ENCODE results near the gene CEACAM21. TPM values are rescaled to one million over a fixed set of nuclear protein-coding genes. Genes with fewer than 3 reads are reported as not detected.

CEACAM21 gene
- total RNA-seq = 2.5 TPM

DNA sequence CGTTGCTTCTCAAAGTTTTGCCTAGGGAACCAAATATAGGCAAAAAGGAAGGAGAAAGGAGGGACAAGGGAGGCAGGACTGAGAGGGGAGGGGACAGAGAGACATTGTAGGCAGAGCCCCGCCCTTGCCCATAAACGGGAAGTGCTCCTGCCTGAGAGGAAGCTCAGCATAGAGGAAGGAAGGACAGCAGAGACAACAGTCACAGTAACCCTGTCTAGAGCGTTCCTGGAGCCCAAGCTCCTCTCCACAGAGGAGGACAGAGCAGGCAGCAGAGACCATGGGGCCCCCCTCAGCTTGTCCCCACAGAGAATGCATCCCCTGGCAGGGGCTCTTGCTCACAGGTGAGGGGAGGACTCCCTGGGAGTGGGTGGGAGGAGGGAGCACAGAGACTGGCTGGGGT, at the start of gene CEACAM21:
Gene CEACAM21 (plus strand): TSS at position 169 of the 400 bp plus-strand sequence. CDS start 109 bp downstream, at position 278.
- peak; percentile 87 for ATAC-seq
- no peak for DNase-seq (ENCODE audit: low spot score)
- intact Hi-C loops (cut with DNase I) = no loop called here

DNA sequence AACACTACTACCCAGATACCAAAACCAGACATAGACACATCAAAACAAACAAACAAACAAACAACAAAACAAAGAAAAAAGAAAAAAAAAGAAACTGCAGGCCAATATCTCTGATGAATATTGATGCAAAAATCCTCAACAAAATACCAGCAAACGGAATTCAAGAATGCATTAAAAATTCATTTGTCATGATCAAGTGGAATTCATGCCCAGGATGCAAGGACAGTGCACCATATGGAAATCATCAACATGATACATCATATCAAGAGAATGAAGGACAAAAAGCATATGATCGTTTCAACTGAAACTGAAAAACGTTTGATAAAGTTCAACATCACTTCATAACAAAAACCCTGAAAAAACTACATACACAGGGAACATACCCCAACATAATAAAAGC, 48.9 kb upstream of the CEACAM21 start:
- ATAC-seq = no peak
- no peak for DNase-seq (ENCODE audit: low spot score)
- intact Hi-C loops (cut with DNase I) = no loop called here

DNA sequence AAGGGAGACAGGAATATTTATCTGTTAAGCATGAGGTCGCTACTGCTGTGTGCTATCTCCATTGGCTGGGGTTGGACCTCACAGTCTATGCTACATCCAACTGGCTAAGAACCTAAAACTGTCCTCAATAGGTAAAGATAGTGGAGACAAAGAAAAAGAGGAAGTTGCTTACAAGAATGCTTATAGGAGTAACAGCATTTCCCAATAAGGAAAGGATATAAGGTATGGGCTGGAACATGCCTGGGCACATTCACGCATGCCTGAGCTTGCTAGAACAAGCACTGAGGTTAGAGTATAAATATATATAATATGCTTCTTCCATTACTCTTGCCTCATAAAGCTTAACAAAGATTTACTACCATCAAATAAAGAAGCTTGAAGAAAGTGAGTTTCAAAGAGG, 47.9 kb upstream of the CEACAM21 start:
- intact Hi-C loops (cut with DNase I) = no loop called here
- no peak for DNase-seq (ENCODE audit: low spot score)
- no peak for ATAC-seq

- ATAC-seq (no peak), DNase-seq (ENCODE audit: low spot score) (no peak)
- intact Hi-C loops (cut with DNase I) = no loop called here
These were observed 46.3 kb upstream of the CEACAM21 start for GRCh38 chr19:41529484-41530183.

- intact Hi-C loops (cut with DNase I) = no loop called here
- DNase-seq (ENCODE audit: low spot score) (no peak), ATAC-seq (no peak)
These were observed 45.8 kb upstream of the CEACAM21 start for GRCh38 chr19:41530184-41530534.

DNA sequence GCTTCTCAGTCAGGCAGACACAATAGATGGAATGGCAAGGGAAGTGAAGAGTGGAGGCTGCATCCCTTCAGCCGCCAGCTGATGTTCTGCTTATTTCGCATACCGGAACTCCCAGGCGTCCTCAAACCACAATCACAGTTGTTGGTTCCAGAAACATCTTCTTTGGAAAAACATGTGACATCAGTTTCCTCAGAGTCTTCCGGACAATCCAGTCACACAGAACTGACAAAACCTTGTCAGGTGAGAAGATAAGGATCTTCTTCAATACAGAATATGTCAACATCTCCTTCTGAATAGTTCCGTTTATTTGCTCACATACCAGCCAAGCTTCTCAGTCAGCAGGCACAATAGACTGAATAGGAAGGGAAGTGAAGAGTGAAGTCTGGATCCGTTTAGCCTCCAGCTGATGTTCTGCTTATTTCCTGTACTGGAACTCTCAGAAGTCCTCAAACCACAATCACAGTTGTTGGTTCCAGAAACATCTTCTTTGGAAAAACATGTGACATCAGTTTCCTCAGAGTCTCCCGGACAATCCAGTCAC, 45.1 kb upstream of the CEACAM21 start:
- peak; percentile 80 for ATAC-seq
- intact Hi-C loops (cut with DNase I) = no loop called here
- DNase-seq (ENCODE audit: low spot score) = no peak

GRCh38 chr19:41531438-41532311, 44.3 kb upstream of the CEACAM21 start:
- peak; percentile 96 for ATAC-seq
- intact Hi-C loops (cut with DNase I) = no loop called here
- peak; percentile 84 for DNase-seq (ENCODE audit: low spot score)

- ATAC-seq (no peak), DNase-seq (ENCODE audit: low spot score) (no peak)
- intact Hi-C loops (cut with DNase I) = no loop called here
These were observed 43.4 kb upstream of the CEACAM21 start for GRCh38 chr19:41532526-41532925.

DNA sequence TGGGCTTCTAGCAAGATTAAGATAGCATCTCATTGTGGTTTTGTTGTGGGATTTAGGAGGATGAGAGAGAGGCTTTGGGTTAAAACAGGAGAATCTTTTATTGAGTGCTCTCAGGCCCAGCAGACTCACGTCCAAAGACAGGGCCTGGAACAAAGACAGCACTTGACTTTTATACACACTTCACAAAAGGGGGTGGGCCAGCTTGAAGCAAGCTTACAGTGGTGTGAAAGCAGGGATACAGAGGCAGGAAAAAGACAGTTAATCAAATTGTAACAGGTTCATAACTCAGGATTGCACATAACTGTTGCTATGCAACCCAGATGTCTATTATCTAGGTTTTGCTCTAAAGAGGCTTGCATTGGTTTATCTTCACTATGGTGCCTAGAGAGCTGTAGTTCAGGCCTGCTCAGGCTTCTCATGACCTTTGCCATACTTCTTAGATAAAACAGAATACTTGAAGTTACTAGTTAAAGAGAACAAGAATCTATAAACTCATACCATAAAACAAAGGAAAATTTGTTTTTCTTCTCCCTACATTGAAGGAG, 42.2 kb upstream of the CEACAM21 start:
- intact Hi-C loops (cut with DNase I) = no loop called here
- no peak for DNase-seq (ENCODE audit: low spot score)
- no peak for ATAC-seq

- DNase-seq (ENCODE audit: low spot score) (no peak), ATAC-seq (no peak)
- intact Hi-C loops (cut with DNase I) = no loop called here
These were observed 40.8 kb upstream of the CEACAM21 start for GRCh38 chr19:41535029-41535622.

- ATAC-seq = no peak
- DNase-seq (ENCODE audit: low spot score) = no peak
- intact Hi-C loops (cut with DNase I) = no loop called here
These were observed 38.2 kb upstream of the CEACAM21 start for GRCh38 chr19:41537789-41538188.

GRCh38 chr19:41540041-41540695, 35.8 kb upstream of the CEACAM21 start:
- DNase-seq (ENCODE audit: low spot score) = no peak

DNA sequence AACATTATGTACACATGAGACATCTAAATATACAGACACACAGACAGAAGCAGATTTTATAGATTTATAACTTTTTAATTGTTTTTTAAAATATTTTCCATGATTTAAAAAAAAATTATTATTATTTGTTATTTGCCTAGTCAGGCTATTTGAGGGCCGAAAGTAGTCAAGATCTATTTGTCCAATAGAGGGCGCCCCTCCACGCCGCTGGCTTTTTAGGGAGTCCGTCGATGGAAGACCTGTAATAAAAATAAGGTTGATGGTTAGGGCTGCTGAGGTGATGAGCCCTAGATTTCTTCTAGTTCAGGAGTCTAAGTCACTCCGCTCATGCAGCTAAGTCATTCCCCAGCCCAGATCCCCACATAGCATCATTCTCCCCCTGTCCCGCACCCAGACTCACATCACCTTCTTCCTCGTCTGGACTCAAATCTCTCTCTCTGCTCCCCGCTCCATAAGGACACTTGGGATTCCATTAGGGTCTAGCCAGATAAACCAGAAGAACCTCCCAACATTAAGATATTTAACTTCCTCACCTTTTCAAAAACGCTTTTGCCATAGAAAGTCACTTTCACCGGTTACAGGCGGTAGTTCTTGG, 33.9 kb upstream of the CEACAM21 start:
- peak; percentile 69 for DNase-seq (ENCODE audit: low spot score)
- intact Hi-C loops (cut with DNase I) = no loop called here
- no peak for ATAC-seq

More at GRCh38 chr19:41540041-41540695, 35.8 kb upstream of the CEACAM21 start:
- intact Hi-C loops (cut with DNase I) = no loop called here
- ATAC-seq = no peak

DNA sequence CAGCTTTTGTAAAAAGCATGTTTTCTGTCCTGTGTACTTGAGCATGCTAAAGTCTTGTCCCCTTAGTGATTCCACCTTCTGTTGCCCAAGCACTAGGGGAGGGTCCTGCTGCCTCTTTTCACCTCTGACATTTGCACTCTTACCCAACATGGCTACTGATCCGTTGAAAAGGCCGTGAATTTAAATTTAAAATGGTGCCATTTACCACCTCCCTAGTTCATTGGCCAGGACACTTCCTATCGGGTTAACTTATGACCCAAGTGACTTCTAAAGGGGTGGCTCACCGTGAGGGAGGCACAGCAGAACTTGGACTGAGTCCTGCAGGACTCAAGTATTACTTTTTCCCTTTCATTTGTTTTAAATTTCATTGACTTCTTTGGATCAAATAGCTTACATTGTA, 33.3 kb upstream of the CEACAM21 start:
- DNase-seq (ENCODE audit: low spot score) (no peak), ATAC-seq (no peak)
- intact Hi-C loops (cut with DNase I) = no loop called here

DNA sequence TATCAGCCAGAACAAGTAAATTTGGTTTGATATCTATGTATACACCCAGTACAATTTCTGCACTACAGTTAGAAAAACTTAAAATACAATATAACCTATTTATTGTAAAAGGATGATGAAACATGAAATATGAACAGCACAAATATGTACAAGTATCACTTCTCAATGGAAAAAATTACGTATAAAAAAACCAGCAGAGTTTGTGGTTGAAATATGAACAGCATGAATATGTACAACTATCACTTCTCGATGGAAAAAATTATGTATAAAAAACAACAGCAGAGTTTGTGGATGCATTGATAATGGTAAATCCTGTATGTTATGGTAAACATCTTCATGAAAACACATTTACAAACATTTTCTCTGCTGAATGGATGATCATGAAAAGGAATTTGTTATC, 32.4 kb upstream of the CEACAM21 start:
- intact Hi-C loops (cut with DNase I) = no loop called here
- no peak for ATAC-seq

DNA sequence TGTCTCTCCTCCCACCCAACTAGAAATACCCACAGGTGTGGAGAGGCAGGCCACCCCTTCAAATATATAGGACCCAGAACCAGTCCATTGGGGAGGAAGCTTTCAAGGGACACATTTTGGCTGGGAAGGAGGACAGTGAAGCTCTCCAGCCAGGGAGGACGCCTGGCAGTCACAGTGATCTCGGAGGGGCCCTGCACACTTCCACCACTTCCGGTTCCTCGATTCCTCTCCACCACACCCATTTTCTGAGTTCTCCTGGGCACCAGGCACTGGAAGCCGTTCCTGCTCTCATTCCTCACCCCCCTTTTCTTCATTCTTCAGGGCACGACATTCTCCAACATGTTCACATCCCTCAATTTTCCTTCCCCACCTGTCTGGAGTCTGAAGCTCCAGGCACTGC, 30.4 kb upstream of the CEACAM21 start:
- ATAC-seq (no peak), DNase-seq (ENCODE audit: low spot score) (no peak)
- intact Hi-C loops (cut with DNase I) = no loop called here

More for the DNA sequence above, 32.4 kb upstream of the CEACAM21 start:
- no peak for DNase-seq (ENCODE audit: low spot score)

- intact Hi-C loops (cut with DNase I) = no loop called here
- DNase-seq (ENCODE audit: low spot score) (no peak), ATAC-seq (peak; percentile 65)
These were observed 29.6 kb upstream of the CEACAM21 start for GRCh38 chr19:41546386-41546789.

DNA sequence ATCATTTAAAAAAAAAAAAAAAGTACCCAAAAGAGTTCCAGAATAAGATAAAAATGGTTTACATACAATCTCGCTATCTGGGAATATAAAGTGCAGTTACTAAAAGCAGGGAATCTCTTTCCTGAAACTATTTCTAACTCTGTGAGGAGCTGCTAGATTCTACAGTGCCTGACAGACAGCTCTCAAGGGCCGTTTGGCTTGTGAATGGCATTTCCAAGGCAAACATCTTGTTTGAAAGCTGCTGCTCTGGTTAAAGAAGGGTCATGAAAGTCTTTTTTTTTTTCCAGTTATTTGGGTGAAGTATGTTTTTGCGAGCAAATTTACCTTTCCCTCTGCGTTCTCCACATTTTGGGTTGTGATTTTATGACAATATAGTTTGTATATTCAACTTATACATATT, 29.0 kb upstream of the CEACAM21 start:
- intact Hi-C loops (cut with DNase I) = no loop called here
- ATAC-seq = no peak
- no peak for DNase-seq (ENCODE audit: low spot score)

DNA sequence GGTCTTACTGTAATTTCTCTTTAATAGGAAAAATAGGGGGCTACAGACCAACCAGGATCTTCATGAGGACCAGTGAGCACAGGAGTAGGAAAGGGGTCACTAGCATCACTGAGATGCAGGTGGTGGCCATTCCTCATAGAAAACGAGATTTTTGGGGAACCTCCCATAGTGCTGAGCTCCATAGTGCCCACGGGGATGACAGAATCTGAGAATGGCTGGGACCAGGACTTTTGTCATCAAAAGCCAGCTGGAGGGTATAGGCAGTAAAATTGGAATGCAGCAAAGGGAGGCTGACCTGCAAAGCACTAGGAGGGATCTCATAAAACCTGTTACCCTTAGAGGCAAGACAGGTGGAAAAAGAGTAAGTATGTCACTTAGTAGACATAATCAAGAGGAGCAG, 28.4 kb upstream of the CEACAM21 start:
- no peak for ATAC-seq
- no peak for DNase-seq (ENCODE audit: low spot score)
- intact Hi-C loops (cut with DNase I) = no loop called here

All from sciatic nerve (tissue), 2 donors.